Stomach (tissue), 9 donors: Measurements from ENCODE around the gene ACAT2. TPM values are rescaled to one million over a fixed set of nuclear protein-coding genes. Genes with fewer than 3 reads are reported as not detected.

Experiments
- DNase-seq, 2 donors: peaks; one replicate each; pipeline versions ENCODE4 v3.0.0 to v3.0.0-alpha.2; 2013 to 2019
- H3K27ac ChIP-seq, 5 donors: fragments of 200-600 bp in 4 of 5; sonication (generic) in 4 of 5; one replicate each; pipeline ENCODE4 v1.5.1; 2013 to 2019; ENCODE audit warnings: mild to moderate bottlenecking in 1 of 5, moderate library complexity in 1 of 5
- H3K27me3 ChIP-seq, 3 donors: fragments of 200-600 bp; sonication (generic); one replicate each; pipeline ENCODE4 v1.5.1; 2017 to 2019; ENCODE audit warnings: mixed run types in 1 of 3
- H3K36me3 ChIP-seq, 4 donors: fragments of 200-600 bp; sonication (generic); 1 replicate in 3 of 4; 2 replicates in 1 of 4; pipeline ENCODE4 v1.5.1; 2016 to 2019
- H3K4me1 ChIP-seq, 4 donors: fragments of 200-600 bp; sonication (generic); one replicate each; pipeline ENCODE4 v1.5.1; 2016 to 2019
- H3K4me3 ChIP-seq, 4 donors: fragments of 200-600 bp; sonication (generic) in 3 of 4; one replicate each; pipeline ENCODE4 v1.5.1; 2016 to 2019; ENCODE audit warnings: mild to moderate bottlenecking in 1 of 4
- H3K9me3 ChIP-seq, 4 donors: fragments of 200-600 bp; sonication (generic); one replicate each; pipeline ENCODE4 v1.5.1; 2016 to 2019
- EP300 ChIP-seq: sonication (generic); formaldehyde crosslinking; IDR thresholded peaks from one replicate; pipeline ENCODE4 v1.6.1; 2017; ENCODE audit warnings: antibody characterized with exemption
- POLR2A ChIP-seq, 4 donors: fragments of 450-650 bp; IDR thresholded peaks; one replicate each; pipeline ENCODE4 v1.6.1; 2016; ENCODE audit warnings: antibody characterized with exemption in 4 of 4, control low read depth in 2 of 4, mild to moderate bottlenecking in 1 of 4, moderate library complexity in 1 of 4
- POLR2AphosphoS5 ChIP-seq, 3 donors: sonication (generic); formaldehyde crosslinking; IDR thresholded peaks; one replicate each; pipeline ENCODE4 v1.6.1; 2016; ENCODE audit warnings: antibody characterized with exemption in 3 of 3
- WGBS, 5 donors: extraction: QIAGEN DNeasy Blood & Tissue Kit in 3 of 5; methylation state at CpG; one replicate each; pipeline versions ENCODE4 v1.1.5 to v1.1.7; 2013 to 2018; 5-methylcytosine and 5-hydroxymethylcytosine counted together
- intact Hi-C: fragments of 100-400 bp; cut with DNase I; formaldehyde crosslinking; loops from one replicate; pipeline ENCODE4 v1.15.1; 2023; ENCODE audit warnings: low total_unique reads
- polyA plus RNA-seq, 3 donors: library from polyadenylated mRNA; stranded (reverse); fragments of 200-250 nt; gene quantifications; one replicate each; pipeline ENCODE4 v1.2.3, GENCODE V29; 2013
- small RNA-seq, 4 donors: library from RNA; depleted of rRNA; stranded (forward); fragments of <200 nt; gene quantifications; one replicate each; pipeline ENCODE3, GENCODE V24; 2016
- total RNA-seq, 5 donors: library from RNA; depleted of rRNA; stranded (reverse); fragments of >200 nt; gene quantifications; one replicate each; pipeline versions ENCODE4 v1.1.0 to v1.2.3, GENCODE V29; 2014 to 2016
- TF ChIP-seq, protein P1 (sequence below), 7 experiments: fragments of 450-650 bp in 4 of 7; fragments of 200-600 bp in 3 of 7; sonication (generic) in 3 of 7; IDR thresholded peaks; one replicate each; pipeline ENCODE4 v1.5.1; 2016 to 2019; ENCODE audit warnings: antibody characterized with exemption in 7 of 7, control low read depth in 2 of 7, mild to moderate bottlenecking in 1 of 7
- donor health status: healthy with polysubstance abuse.
- donor health status: Bipolar disorder and iron deficiency.
- donor health status: healthy.

Gene ACAT2
- total and polyA plus RNA-seq, 8 donors, result 0.58 to 82.1 (median 22.7) TPM

DNA sequence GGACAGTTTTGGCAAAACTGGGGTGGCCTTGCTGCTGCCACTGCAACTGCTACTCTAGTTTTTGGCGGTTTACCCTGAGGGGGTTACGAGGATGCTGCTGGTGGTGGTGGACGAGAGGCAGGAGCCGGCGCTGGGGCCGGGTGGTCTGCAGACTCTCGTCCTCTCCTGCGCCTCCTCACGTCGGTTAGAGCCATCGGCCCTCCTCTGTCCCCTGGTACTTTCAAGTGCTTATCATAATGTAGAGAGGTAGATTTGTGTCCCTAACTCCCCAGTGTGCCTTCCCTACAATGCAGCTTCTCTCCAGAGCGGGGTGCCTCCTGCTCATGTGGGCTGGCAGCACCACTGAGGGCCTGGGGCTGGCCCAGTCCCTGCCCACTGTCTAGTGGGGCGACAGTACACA is 64.2 kb downstream of the ACAT2 start:
- 93 to 96% (median 95%) methylated on average over 13 of the region's 13 CpGs for WGBS, 5 donors
- no peaks in the 10 kb centered on the region for H3K36me3 ChIP-seq
- intact Hi-C loops, result no loop called here

DNA sequence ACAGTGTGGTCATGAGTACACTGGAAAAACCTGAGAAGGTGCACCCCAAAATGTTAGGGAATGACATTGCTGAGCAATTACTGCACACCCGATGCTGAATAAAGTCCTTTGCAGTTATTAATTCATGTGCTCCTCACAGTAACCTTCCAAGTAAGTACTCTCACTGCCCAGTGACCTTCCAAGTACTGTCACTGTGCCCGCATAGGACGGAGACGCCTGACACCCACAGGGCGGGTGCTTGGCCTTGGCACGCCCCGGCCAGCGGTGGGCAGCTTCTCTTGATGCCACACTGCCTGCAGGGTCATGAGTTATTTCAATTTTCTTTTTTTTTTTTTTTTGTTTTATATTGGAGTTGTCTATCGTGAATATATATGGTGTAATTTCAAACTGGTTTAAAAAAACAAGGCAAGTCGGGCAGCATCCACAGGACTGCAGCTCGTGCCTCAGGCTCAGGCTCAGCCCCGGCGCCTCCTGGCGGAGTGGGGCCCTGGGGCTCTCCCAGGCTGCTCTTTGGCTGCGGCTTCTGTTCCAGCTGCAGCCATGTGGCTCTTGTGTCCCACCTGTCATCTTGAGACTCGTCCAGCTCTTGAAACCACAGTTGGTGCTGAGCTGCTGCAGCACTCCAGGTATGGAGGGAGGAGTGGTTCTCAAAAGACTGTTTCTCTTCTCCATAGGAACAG is 65.3 kb downstream of the ACAT2 start:
- intact Hi-C loops, result no loop called here
- no peak for DNase-seq
- no peak overlapping the region for H3K4me3 ChIP-seq
- H3K27ac ChIP-seq, result no peak overlapping the region
- H3K27me3 ChIP-seq, result peaks cover 0 to 4% (median 0%) of the 10 kb centered on the region in 3 donors
- no peaks in the 10 kb centered on the region for H3K4me1 ChIP-seq
- WGBS, 5 donors, result 83 to 93% (median 89%) methylated on average over 16 of the region's 16 CpGs
- TF ChIP-seq, protein P1, sequence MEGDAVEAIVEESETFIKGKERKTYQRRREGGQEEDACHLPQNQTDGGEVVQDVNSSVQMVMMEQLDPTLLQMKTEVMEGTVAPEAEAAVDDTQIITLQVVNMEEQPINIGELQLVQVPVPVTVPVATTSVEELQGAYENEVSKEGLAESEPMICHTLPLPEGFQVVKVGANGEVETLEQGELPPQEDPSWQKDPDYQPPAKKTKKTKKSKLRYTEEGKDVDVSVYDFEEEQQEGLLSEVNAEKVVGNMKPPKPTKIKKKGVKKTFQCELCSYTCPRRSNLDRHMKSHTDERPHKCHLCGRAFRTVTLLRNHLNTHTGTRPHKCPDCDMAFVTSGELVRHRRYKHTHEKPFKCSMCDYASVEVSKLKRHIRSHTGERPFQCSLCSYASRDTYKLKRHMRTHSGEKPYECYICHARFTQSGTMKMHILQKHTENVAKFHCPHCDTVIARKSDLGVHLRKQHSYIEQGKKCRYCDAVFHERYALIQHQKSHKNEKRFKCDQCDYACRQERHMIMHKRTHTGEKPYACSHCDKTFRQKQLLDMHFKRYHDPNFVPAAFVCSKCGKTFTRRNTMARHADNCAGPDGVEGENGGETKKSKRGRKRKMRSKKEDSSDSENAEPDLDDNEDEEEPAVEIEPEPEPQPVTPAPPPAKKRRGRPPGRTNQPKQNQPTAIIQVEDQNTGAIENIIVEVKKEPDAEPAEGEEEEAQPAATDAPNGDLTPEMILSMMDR (IDR thresholded peaks at IDR 0.05), result no peak
- TF ChIP-seq POLR2A (IDR thresholded peaks at IDR 0.05), result no peak
- TF ChIP-seq EP300, result no peak
- TF ChIP-seq POLR2AphosphoS5 (IDR thresholded peaks at IDR 0.05), result no peak
- H3K9me3 ChIP-seq, result no peaks in the 10 kb centered on the region
- no peaks in the 10 kb centered on the region for H3K36me3 ChIP-seq

More for the DNA sequence above, 64.2 kb downstream of the ACAT2 start:
- Histone ChIP-seq H3K4me1 (no peaks in the 10 kb centered on the region), H3K9me3 (no peaks in the 10 kb centered on the region), H3K27ac (no peak overlapping the region), H3K27me3 (peaks cover 0 to 4% (median 0%) of the 10 kb centered on the region in 3 donors), H3K4me3 (no peak overlapping the region)
- no peak for DNase-seq
- TF ChIP-seq EP300, result no peak
- no peak for TF ChIP-seq POLR2A (IDR thresholded peaks at IDR 0.05)
- no peak for TF ChIP-seq POLR2AphosphoS5 (IDR thresholded peaks at IDR 0.05)
- TF ChIP-seq, protein P1 (IDR thresholded peaks at IDR 0.05), result no peak

DNA sequence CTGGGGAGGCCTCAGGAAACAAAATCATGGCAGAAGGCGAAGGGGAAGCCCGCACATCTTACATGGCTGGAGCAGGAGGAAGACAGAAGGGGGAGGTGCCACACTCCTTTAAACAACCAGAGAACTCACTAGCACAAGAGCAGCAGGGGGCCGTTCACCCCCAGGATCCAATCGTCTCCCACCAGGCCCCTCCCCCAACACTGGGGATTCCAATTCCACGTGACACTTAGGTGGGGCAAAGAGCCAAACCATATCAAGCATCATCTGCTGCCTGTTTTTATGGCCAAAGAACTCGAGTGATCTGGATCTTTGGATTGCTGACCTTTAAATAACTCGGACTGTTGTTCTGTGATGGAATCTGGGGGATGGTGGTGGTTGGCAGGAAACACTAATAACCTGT is 66.2 kb downstream of the ACAT2 start:
- Histone ChIP-seq H3K27me3 (peaks cover 0 to 4% (median 0%) of the 10 kb centered on the region in 3 donors), H3K4me3 (no peak overlapping the region), H3K36me3 (no peaks in the 10 kb centered on the region), H3K27ac (no peak overlapping the region), H3K4me1 (no peaks in the 10 kb centered on the region), H3K9me3 (no peaks in the 10 kb centered on the region)
- intact Hi-C loops, result no loop called here
- TF ChIP-seq, protein P1 (IDR thresholded peaks at IDR 0.05), result no peak
- no peak for TF ChIP-seq POLR2AphosphoS5 (IDR thresholded peaks at IDR 0.05)
- peak in 1 of 2 donors; percentile 35 for DNase-seq
- WGBS, 5 donors, result 45 to 63% (median 55%) methylated on average over 7 of the region's 7 CpGs

Small RNAs within 50 kb of the gene (small RNA-seq; reads per million reads assigned to genes)
- 0 reads per million in 4 donors for gene RNU4ATAC18P
- 17.3 to 104 (median 70.7) reads per million in 4 donors for gene SNORA20
- 0 reads per million in 4 donors for gene SNORA29

Other genes starting within 250 kb of the ACAT2 start
- gene SOD2, start 68.8 kb upstream of the ACAT2 start, total RNA-seq, result 100 to 1,000 TPM in 4 of 5 donors, 10 to 100 TPM in 1; 27.2 to 187 (median 147) TPM
- 100 to 1,000 TPM; 219 to 404 (median 260) TPM for gene SOD2, start 68.8 kb upstream of the ACAT2 start, polyA plus RNA-seq
- gene WTAP, start 34.5 kb upstream of the ACAT2 start, total RNA-seq, result 100 to 1,000 TPM in 1 of 5 donors, 10 to 100 TPM in 4; 35.0 to 125 (median 82.6) TPM
- 10 to 100 TPM; 54.1 to 78.1 (median 58.3) TPM for gene WTAP, start 34.5 kb upstream of the ACAT2 start, polyA plus RNA-seq
- 100 to 1,000 TPM in 4 of 5 donors, 10 to 100 TPM in 1; 52.7 to 199 (median 127) TPM for gene TCP1, start 27.6 kb downstream of the ACAT2 start, total RNA-seq
- gene TCP1, start 27.6 kb downstream of the ACAT2 start, polyA plus RNA-seq, result 10 to 100 TPM; 64.8 to 98.0 (median 85.5) TPM
- 100 to 1,000 TPM in 1 of 5 donors, 10 to 100 TPM in 3, 1 to 10 TPM in 1; 3.6 to 105 (median 50.5) TPM for gene MRPL18, start 28.4 kb downstream of the ACAT2 start, total RNA-seq
- gene MRPL18, start 28.4 kb downstream of the ACAT2 start, polyA plus RNA-seq, result 10 to 100 TPM; 80.4 to 96.8 (median 86.9) TPM
- gene PNLDC1, start 38.2 kb downstream of the ACAT2 start, total RNA-seq, result 1 to 10 TPM in 1 of 5 donors, under 1 TPM in 1, not detected in 3; 0.55 to 2.5 TPM
- under 1 TPM in 2 of 3 donors, not detected in 1; 0.25 to 0.30 TPM for gene PNLDC1, start 38.2 kb downstream of the ACAT2 start, polyA plus RNA-seq
- gene MAS1, start 128.9 kb downstream of the ACAT2 start, total RNA-seq, result under 1 TPM in 1 of 5 donors, not detected in 4; 0.18 TPM
- under 1 TPM in 1 of 3 donors, not detected in 2; under 0.01 TPM for gene MAS1, start 128.9 kb downstream of the ACAT2 start, polyA plus RNA-seq
- gene IGF2R, start 207.0 kb downstream of the ACAT2 start, total RNA-seq, result 10 to 100 TPM; 30.3 to 70.5 (median 43.4) TPM
- 1 to 10 TPM; 2.0 to 9.8 (median 7.7) TPM for gene IGF2R, start 207.0 kb downstream of the ACAT2 start, polyA plus RNA-seq